ENCODE results near the gene PTPN22. TPM values are rescaled to one million over a fixed set of nuclear protein-coding genes. Genes with fewer than 3 reads are reported as not detected.

Gene PTPN22
- total and polyA plus RNA-seq, 9 of the 15 experiments (the other 6 are each of a cell fraction or from before 2014, with no cell fraction given) = 0.45 to 4.6 (median 1.1) TPM

DNA sequence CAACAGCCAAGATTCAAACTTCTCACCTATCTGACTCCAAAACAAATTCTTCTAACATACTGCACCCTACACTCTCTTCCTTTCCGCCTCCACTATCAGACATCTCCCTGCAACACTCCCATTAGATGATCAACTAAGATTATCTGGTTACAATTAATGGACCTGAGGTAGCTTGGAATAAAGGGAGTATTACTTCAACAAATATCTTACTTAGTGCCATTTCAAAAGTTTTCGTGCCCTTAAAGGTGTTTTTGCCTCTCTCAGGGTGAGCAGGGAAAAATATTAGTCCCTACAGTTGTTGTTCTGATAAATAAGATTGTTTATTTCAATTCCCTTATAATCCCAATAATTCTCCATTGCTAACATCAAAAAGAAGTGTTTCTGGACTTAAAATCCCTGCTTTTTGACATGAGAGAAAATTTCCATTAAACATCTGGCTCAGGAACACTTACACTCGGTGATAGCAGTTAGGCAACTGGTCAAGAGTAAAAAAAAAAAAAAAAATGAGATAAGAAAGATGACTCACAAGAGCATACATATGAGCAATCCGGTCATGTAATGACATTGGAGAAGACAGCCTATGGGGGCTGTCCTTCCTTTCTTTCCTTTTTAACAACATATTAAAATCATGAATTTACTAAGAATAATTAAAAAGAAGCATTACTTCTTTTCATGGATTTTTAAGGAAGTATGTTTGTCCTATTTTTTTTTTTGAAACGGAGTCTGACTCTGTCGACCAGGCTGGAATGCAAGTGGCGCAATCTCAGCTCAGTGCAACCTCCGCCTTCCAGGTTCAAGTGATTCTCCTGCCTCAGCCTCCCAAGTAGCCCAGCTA lies 66.9 kb downstream of the PTPN22 start (continued):
- TF ChIP-seq, protein P1, sequence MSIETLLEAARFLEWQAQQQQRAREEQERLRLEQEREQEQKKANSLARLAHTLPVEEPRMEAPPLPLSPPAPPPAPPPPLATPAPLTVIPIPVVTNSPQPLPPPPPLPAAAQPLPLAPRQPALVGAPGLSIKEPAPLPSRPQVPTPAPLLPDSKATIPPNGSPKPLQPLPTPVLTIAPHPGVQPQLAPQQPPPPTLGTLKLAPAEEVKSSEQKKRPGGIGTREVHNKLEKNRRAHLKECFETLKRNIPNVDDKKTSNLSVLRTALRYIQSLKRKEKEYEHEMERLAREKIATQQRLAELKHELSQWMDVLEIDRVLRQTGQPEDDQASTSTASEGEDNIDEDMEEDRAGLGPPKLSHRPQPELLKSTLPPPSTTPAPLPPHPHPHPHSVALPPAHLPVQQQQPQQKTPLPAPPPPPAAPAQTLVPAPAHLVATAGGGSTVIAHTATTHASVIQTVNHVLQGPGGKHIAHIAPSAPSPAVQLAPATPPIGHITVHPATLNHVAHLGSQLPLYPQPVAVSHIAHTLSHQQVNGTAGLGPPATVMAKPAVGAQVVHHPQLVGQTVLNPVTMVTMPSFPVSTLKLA (conservative IDR thresholded peaks at IDR 0.05) = 0 out of 4 replicates have a peak, but pooled peaks of 1 of the 2 experiments have one; percentile 26
- TF ChIP-seq MCM2 (IDR thresholded peaks at IDR 0.05; ENCODE audit: low read depth) (no peak), CCNT2 (IDR thresholded peaks at IDR 0.05; ENCODE audit: borderline replicate concordance, extremely low read depth, insufficient read length, low read depth, low read length) (no peak), SMARCA5 (IDR thresholded peaks at IDR 0.05) (peak; percentile 43; the same call in 1 of the 2 replicates), SMARCC2 (IDR thresholded peaks at IDR 0.05; ENCODE audit: low read depth) (peak; percentile 95), TAF9B (IDR thresholded peaks at IDR 0.05; ENCODE audit: partially characterized antibody) (peak; percentile 47), ARID1B (IDR thresholded peaks at IDR 0.05) (peak; percentile 91), SRF (CRISPR knock-in tag; IDR thresholded peaks at IDR 0.05) (no peak), RBM25 (IDR thresholded peaks at IDR 0.05; ENCODE audit: low read depth, low read length, severe bottlenecking) (peak; percentile 47), SMARCE1 (IDR thresholded peaks at IDR 0.05) (peak; percentile 98), ZNF165 (CRISPR knock-in tag; IDR thresholded peaks at IDR 0.05; ENCODE audit: borderline replicate concordance) (no peak), MEF2D (tag; conservative IDR thresholded peaks at IDR 0.05; ENCODE audit: low read depth) (no peak), TEAD4 (IDR thresholded peaks at IDR 0.05; ENCODE audit: low read length) (peak; percentile 49; the same call in 1 of the 2 replicates), TEAD4 (CRISPR knock-in tag; IDR thresholded peaks at IDR 0.05; ENCODE audit: borderline replicate concordance) (no peak), ATF1 (CRISPR knock-in tag; IDR thresholded peaks at IDR 0.05) (no peak), ATF1 (tag; IDR thresholded peaks at IDR 0.05) (peak; percentile 68)
- TF ChIP-seq, protein P2, sequence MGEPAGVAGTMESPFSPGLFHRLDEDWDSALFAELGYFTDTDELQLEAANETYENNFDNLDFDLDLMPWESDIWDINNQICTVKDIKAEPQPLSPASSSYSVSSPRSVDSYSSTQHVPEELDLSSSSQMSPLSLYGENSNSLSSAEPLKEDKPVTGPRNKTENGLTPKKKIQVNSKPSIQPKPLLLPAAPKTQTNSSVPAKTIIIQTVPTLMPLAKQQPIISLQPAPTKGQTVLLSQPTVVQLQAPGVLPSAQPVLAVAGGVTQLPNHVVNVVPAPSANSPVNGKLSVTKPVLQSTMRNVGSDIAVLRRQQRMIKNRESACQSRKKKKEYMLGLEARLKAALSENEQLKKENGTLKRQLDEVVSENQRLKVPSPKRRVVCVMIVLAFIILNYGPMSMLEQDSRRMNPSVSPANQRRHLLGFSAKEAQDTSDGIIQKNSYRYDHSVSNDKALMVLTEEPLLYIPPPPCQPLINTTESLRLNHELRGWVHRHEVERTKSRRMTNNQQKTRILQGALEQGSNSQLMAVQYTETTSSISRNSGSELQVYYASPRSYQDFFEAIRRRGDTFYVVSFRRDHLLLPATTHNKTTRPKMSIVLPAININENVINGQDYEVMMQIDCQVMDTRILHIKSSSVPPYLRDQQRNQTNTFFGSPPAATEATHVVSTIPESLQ (CRISPR knock-in tag; IDR thresholded peaks at IDR 0.05) = no peak
- TF ChIP-seq, protein P3, sequence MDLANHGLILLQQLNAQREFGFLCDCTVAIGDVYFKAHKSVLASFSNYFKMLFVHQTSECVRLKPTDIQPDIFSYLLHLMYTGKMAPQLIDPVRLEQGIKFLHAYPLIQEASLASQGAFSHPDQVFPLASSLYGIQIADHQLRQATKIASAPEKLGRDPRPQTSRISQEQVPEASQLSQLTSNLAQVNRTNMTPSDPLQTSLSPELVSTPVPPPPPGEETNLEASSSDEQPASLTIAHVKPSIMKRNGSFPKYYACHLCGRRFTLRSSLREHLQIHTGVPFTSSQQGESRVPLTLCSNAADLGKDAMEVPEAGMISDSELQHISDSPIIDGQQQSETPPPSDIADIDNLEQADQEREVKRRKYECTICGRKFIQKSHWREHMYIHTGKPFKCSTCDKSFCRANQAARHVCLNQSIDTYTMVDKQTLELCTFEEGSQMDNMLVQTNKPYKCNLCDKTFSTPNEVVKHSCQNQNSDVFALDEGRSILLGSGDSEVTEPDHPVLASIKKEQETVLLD (IDR thresholded peaks at IDR 0.05) = no peak
- TF ChIP-seq, protein P4, sequence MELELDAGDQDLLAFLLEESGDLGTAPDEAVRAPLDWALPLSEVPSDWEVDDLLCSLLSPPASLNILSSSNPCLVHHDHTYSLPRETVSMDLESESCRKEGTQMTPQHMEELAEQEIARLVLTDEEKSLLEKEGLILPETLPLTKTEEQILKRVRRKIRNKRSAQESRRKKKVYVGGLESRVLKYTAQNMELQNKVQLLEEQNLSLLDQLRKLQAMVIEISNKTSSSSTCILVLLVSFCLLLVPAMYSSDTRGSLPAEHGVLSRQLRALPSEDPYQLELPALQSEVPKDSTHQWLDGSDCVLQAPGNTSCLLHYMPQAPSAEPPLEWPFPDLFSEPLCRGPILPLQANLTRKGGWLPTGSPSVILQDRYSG (tag; conservative IDR thresholded peaks at IDR 0.05; ENCODE audit: low read depth) = no peak
- TF ChIP-seq, protein P5, sequence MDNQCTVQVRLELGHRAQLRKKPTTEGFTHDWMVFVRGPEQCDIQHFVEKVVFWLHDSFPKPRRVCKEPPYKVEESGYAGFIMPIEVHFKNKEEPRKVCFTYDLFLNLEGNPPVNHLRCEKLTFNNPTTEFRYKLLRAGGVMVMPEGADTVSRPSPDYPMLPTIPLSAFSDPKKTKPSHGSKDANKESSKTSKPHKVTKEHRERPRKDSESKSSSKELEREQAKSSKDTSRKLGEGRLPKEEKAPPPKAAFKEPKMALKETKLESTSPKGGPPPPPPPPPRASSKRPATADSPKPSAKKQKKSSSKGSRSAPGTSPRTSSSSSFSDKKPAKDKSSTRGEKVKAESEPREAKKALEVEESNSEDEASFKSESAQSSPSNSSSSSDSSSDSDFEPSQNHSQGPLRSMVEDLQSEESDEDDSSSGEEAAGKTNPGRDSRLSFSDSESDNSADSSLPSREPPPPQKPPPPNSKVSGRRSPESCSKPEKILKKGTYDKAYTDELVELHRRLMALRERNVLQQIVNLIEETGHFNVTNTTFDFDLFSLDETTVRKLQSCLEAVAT (IDR thresholded peaks at IDR 0.05) = peak in 1 of 2 experiments; percentile 80; a peak in 2 of 4 replicates

Data from K562 (cell line).